ENCODE results near the gene INPP4B. TPM values are rescaled to one million over a fixed set of nuclear protein-coding genes. Genes with fewer than 3 reads are reported as not detected.

The INPP4B gene
- total RNA-seq, 1 experiment from 2014 or later, result 14.3 TPM

DNA sequence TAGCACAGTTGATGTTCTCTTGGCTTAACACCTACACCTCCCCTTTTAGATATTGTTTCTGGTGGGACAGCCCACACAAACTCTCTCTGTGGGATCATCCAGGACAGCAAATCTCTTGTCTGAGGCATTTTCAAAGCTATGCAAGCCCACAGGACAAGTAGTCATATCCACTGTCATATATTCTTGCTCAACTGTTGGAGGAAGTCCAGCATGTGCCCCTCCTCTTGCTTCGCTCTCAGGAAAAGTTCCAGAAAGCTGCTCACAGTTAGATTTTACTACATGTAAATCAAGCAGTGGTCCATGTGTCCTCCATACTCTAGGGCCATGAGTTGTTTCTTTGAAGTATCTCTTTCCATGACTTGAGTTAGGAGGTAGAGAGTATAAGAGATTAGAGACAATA is 260.7 kb downstream of the INPP4B start:
- peaks cover 0 to 5% of the 10 kb centered on the region in 2 experiments; a peak in 1 of 4 replicates for H3K4me1 ChIP-seq (ENCODE audit: control insufficient read depth in 1 of 2, insufficient read depth in 2 of 2, low read length in 2 of 2)
- H3K79me2 ChIP-seq (ENCODE audit: insufficient read depth, low read length), result no peaks in the 10 kb centered on the region
- intact Hi-C loops (cut with micrococcal nuclease), result no loop called here
- BruUV-seq (replicated peaks), result no TSS peak
- no peak overlapping the region for H3K4me3 ChIP-seq (replicated peaks in 1 of 2; ENCODE audit: low read depth in 1 of 2, low read length in 2 of 2)
- DNase-seq (ENCODE audit: low read depth, low spot score) (no peak), ATAC-seq (no peak)
- no peak overlapping the region for H3K27ac ChIP-seq (ENCODE audit: low read depth, low read length)
- no peaks in the 10 kb centered on the region for H3K9me3 ChIP-seq (ENCODE audit: control insufficient read depth in 1 of 2, insufficient read depth in 1 of 2, low read depth in 1 of 2, low read length in 2 of 2)
- ChIA-PET CTCF (no interaction called here), RAD21 (ENCODE audit: low non-redundant PET in 1 of 2, low total read pairs in 2 of 2, uncharacterized antibody in 2 of 2, unreplicated experiment in 2 of 2) (no interaction called here), POLR2A (no interaction called here)
- no peaks in the 10 kb centered on the region for H4K20me1 ChIP-seq (ENCODE audit: insufficient read depth)
- H2AFZ ChIP-seq (ENCODE audit: low read depth, low read length, poor library complexity, severe bottlenecking), result no peak overlapping the region
- no peaks in the 10 kb centered on the region for H3K27me3 ChIP-seq (ENCODE audit: insufficient read depth, low read length)
- H3K36me3 ChIP-seq (ENCODE audit: control insufficient read depth in 1 of 2, insufficient read depth in 2 of 2, low read length in 2 of 2), result no peaks in the 10 kb centered on the region
- no peak overlapping the region for H3K9ac ChIP-seq (ENCODE audit: low read length)
- no peak overlapping the region for H3K4me2 ChIP-seq (ENCODE audit: low read length)
- no peaks in the 10 kb centered on the region for H3K9me2 ChIP-seq (ENCODE audit: insufficient read depth)
- TF ChIP-seq, protein P1, sequence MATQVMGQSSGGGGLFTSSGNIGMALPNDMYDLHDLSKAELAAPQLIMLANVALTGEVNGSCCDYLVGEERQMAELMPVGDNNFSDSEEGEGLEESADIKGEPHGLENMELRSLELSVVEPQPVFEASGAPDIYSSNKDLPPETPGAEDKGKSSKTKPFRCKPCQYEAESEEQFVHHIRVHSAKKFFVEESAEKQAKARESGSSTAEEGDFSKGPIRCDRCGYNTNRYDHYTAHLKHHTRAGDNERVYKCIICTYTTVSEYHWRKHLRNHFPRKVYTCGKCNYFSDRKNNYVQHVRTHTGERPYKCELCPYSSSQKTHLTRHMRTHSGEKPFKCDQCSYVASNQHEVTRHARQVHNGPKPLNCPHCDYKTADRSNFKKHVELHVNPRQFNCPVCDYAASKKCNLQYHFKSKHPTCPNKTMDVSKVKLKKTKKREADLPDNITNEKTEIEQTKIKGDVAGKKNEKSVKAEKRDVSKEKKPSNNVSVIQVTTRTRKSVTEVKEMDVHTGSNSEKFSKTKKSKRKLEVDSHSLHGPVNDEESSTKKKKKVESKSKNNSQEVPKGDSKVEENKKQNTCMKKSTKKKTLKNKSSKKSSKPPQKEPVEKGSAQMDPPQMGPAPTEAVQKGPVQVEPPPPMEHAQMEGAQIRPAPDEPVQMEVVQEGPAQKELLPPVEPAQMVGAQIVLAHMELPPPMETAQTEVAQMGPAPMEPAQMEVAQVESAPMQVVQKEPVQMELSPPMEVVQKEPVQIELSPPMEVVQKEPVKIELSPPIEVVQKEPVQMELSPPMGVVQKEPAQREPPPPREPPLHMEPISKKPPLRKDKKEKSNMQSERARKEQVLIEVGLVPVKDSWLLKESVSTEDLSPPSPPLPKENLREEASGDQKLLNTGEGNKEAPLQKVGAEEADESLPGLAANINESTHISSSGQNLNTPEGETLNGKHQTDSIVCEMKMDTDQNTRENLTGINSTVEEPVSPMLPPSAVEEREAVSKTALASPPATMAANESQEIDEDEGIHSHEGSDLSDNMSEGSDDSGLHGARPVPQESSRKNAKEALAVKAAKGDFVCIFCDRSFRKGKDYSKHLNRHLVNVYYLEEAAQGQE (IDR thresholded peaks at IDR 0.05; ENCODE audit: low read depth), result no peak
- TF ChIP-seq YY1 (IDR thresholded peaks at IDR 0.05; ENCODE audit: extremely low read depth, insufficient replicate concordance, low read depth, low read length) (no peak), EZH2 (IDR thresholded peaks at IDR 0.05) (no peak), ZNF274 (IDR thresholded peaks at IDR 0.05; ENCODE audit: low read depth, low read length) (no peak), FOSL1 (IDR thresholded peaks at IDR 0.05; ENCODE audit: low read depth) (no peak), POLR2A (IDR thresholded peaks at IDR 0.05; ENCODE audit: borderline replicate concordance, extremely low read depth, insufficient read depth, insufficient read length) (no peak)

DNA sequence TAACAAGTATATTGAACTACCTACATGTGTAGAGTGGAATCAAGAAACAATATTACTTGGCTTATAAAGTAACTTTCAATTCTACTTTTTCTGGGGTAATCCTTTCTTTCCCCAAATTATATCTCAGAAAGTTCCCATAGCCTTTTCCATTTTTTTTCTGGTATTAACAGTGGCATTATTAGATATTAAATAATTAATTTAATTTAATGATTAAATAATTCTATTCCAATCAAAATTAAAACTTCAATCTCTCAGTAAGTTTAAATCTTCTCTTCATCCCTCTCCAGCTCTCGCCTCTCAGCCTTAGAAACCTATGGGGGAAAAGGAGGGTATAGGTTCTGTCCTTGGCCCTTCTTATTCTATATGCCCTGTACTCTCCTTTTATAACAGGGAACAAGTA is 262.4 kb downstream of the INPP4B start:
- Histone ChIP-seq H3K4me1 (ENCODE audit: control insufficient read depth in 1 of 2, insufficient read depth in 2 of 2, low read length in 2 of 2) (peaks cover 0 to 5% of the 10 kb centered on the region in 2 experiments; a peak in 1 of 4 replicates), H3K9me2 (ENCODE audit: insufficient read depth) (no peaks in the 10 kb centered on the region), H3K9me3 (ENCODE audit: control insufficient read depth in 1 of 2, insufficient read depth in 1 of 2, low read depth in 1 of 2, low read length in 2 of 2) (no peaks in the 10 kb centered on the region), H3K27me3 (ENCODE audit: insufficient read depth, low read length) (no peaks in the 10 kb centered on the region), H2AFZ (ENCODE audit: low read depth, low read length, poor library complexity, severe bottlenecking) (no peak overlapping the region), H3K4me3 (replicated peaks in 1 of 2; ENCODE audit: low read depth in 1 of 2, low read length in 2 of 2) (no peak overlapping the region), H3K9ac (ENCODE audit: low read length) (no peak overlapping the region), H4K20me1 (ENCODE audit: insufficient read depth) (no peaks in the 10 kb centered on the region), H3K36me3 (ENCODE audit: control insufficient read depth in 1 of 2, insufficient read depth in 2 of 2, low read length in 2 of 2) (no peaks in the 10 kb centered on the region), H3K4me2 (ENCODE audit: low read length) (no peak overlapping the region), H3K79me2 (ENCODE audit: insufficient read depth, low read length) (no peaks in the 10 kb centered on the region), H3K27ac (ENCODE audit: low read depth, low read length) (no peak overlapping the region)
- TF ChIP-seq CEBPB (IDR thresholded peaks at IDR 0.05; ENCODE audit: low read depth), result no peak
- TF ChIP-seq, protein P2, sequence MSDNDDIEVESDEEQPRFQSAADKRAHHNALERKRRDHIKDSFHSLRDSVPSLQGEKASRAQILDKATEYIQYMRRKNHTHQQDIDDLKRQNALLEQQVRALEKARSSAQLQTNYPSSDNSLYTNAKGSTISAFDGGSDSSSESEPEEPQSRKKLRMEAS (IDR thresholded peaks at IDR 0.05), result no peak
- no peak for TF ChIP-seq SRF (IDR thresholded peaks at IDR 0.05; ENCODE audit: low read depth)
- no peak for TF ChIP-seq CBX3 (IDR thresholded peaks at IDR 0.05; ENCODE audit: low read depth)
- no peak for TF ChIP-seq SIN3A (IDR thresholded peaks at IDR 0.05; ENCODE audit: low read depth)
- ChIA-PET CTCF (no interaction called here), POLR2A (no interaction called here), RAD21 (ENCODE audit: low non-redundant PET in 1 of 2, low total read pairs in 2 of 2, uncharacterized antibody in 2 of 2, unreplicated experiment in 2 of 2) (no interaction called here)
- no TSS peak for BruUV-seq (replicated peaks)
- no peak for ATAC-seq
- no peak for DNase-seq (ENCODE audit: low read depth, low spot score)
- intact Hi-C loops (cut with micrococcal nuclease), result no loop called here
